Sigmoid colon (tissue), 7 donors: ENCODE results near the gene CCDC92B. TPM values are rescaled to one million over a fixed set of nuclear protein-coding genes. Genes with fewer than 3 reads are reported as not detected.
"Not testable (repeated sequence)": the region's sequence is repeated elsewhere in the genome, so short reads cannot be mapped to it uniquely, and the experiment has no call there.

Experiments
- DNase-seq: peaks from one replicate; pipeline ENCODE4 v3.0.0-alpha.2; 2019
- H3K27ac ChIP-seq, 4 donors: fragments of 200-600 bp; sonication (generic); one replicate each; pipeline ENCODE4 v1.5.1; 2016 to 2019; ENCODE audit warnings: mild to moderate bottlenecking in 1 of 4
- H3K27me3 ChIP-seq, 3 donors: fragments of 200-600 bp; sonication (generic); one replicate each; pipeline ENCODE4 v1.5.1; 2019; ENCODE audit warnings: mild to moderate bottlenecking in 1 of 3
- H3K36me3 ChIP-seq, 4 donors: fragments of 200-600 bp; sonication (generic); one replicate each; pipeline ENCODE4 v1.5.1; 2016 to 2019
- H3K4me1 ChIP-seq, 4 donors: fragments of 200-600 bp; sonication (generic); one replicate each; pipeline ENCODE4 v1.5.1; 2017 to 2019
- H3K4me3 ChIP-seq, 4 donors: fragments of 200-600 bp; sonication (generic); one replicate each; pipeline ENCODE4 v1.5.1; 2017 to 2019; ENCODE audit warnings: mild to moderate bottlenecking in 2 of 4, moderate library complexity in 1 of 4
- H3K9me3 ChIP-seq, 4 donors: fragments of 200-600 bp in 3 of 4; sonication (generic) in 3 of 4; one replicate each; pipeline versions ENCODE4 v1.5.1 to v1.6.1; 2013 to 2019
- CTCF ChIP-seq, 4 experiments: fragments of 450-650 bp in 3 of 4; fragments of 200-600 bp in 1 of 4; IDR thresholded peaks; one replicate each; pipeline ENCODE4 v1.5.1; 2016 to 2019; ENCODE audit warnings: antibody characterized with exemption in 4 of 4, mild to moderate bottlenecking in 3 of 4, moderate library complexity in 2 of 4
- EP300 ChIP-seq, 4 donors: sonication (generic); formaldehyde crosslinking; IDR thresholded peaks; one replicate each; pipeline ENCODE4 v1.6.1; 2017; ENCODE audit warnings: antibody characterized with exemption in 4 of 4
- POLR2A ChIP-seq, 2 donors: fragments of 450-650 bp; IDR thresholded peaks; one replicate each; pipeline ENCODE4 v1.6.1; 2016; ENCODE audit warnings: antibody characterized with exemption in 2 of 2, mild to moderate bottlenecking in 2 of 2, moderate library complexity in 2 of 2
- POLR2AphosphoS5 ChIP-seq, 4 donors: sonication (generic); formaldehyde crosslinking; IDR thresholded peaks; one replicate each; pipeline ENCODE4 v1.6.1; 2017; ENCODE audit warnings: antibody characterized with exemption in 4 of 4
- WGBS, 2 donors: extraction: QIAGEN DNeasy Blood & Tissue Kit; methylation state at CpG; one replicate each; pipeline ENCODE4 v1.1.7; 2013; 5-methylcytosine and 5-hydroxymethylcytosine counted together
- intact Hi-C: fragments of 100-400 bp; cut with DNase I; formaldehyde crosslinking; loops from one replicate; pipeline ENCODE4 v1.15.1; 2023
- polyA plus RNA-seq, 3 donors: library from polyadenylated mRNA; stranded (reverse); fragments of 200-250 nt; gene quantifications; one replicate each; pipeline ENCODE4 v1.2.3, GENCODE V29; 2013
- total RNA-seq, 4 donors: library from RNA; depleted of rRNA; stranded (reverse); fragments of >200 nt; gene quantifications; one replicate each; pipeline ENCODE4 v1.1.0, GENCODE V29; 2016
- donor health status: healthy with polysubstance abuse.
- donor health status: Bipolar disorder and iron deficiency.
- donor health status: healthy.

CCDC92B gene
- total and polyA plus RNA-seq, 7 donors, result under 0.01 to 0.77 (median 0.18) TPM; not detected in 3

- DNase-seq, result no peak
- no peak overlapping the region for H3K27ac ChIP-seq
- H3K9me3 ChIP-seq, result peaks cover 0 to 3% (median 0%) of the 10 kb centered on the region in 4 donors
- TF ChIP-seq CTCF (IDR thresholded peaks at IDR 0.05) (no peak), POLR2AphosphoS5 (IDR thresholded peaks at IDR 0.05) (no peak)
- H3K27me3 ChIP-seq, result peaks cover 0 to 8% (median 0%) of the 10 kb centered on the region in 3 donors
- no peaks in the 10 kb centered on the region for H3K4me1 ChIP-seq
- no peaks in the 10 kb centered on the region for H3K36me3 ChIP-seq
- intact Hi-C loops, result no loop called here
- no peak overlapping the region for H3K4me3 ChIP-seq
- WGBS, 2 donors, result 85 to 96% methylated on average over 4 of the region's 4 CpGs
Measured at GRCh38 chr17:2783310-2784030, 34.0 kb upstream of the CCDC92B start.

DNA sequence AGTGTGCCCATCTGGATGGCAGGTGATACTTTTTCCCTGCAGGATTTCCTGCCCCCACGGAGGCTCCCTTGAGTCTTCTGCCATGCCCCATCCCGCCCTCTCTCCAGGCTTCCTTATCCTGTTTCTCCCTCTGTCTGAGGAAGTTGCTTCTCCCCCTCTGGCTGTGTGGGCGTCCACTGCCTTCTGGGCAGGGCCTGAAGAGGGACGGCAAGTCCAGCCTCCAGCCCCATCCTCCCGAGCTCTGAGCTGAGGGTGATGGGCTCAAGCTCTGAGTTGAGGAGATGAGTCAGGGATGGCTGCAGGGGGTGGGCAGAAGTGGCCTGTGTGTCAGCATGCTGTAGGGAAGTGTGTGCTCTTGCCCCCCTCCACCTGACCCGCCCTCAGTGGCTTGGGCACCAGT, 32.6 kb upstream of the CCDC92B start:
- no peak for DNase-seq
- peaks cover 0 to 3% (median 0%) of the 10 kb centered on the region in 4 donors for H3K9me3 ChIP-seq
- no peaks in the 10 kb centered on the region for H3K36me3 ChIP-seq
- no peak for TF ChIP-seq EP300 (IDR thresholded peaks at IDR 0.05)
- H3K4me1 ChIP-seq, result peaks cover 0 to 3% (median 2%) of the 10 kb centered on the region in 4 donors
- WGBS, 2 donors, result 62 to 74% methylated on average over 6 of the region's 6 CpGs
- peaks cover 5 to 22% (median 9%) of the 10 kb centered on the region in 3 donors for H3K27me3 ChIP-seq
- H3K27ac ChIP-seq, result no peak overlapping the region
- intact Hi-C loops, result no loop called here
- H3K4me3 ChIP-seq, result no peak overlapping the region

DNA sequence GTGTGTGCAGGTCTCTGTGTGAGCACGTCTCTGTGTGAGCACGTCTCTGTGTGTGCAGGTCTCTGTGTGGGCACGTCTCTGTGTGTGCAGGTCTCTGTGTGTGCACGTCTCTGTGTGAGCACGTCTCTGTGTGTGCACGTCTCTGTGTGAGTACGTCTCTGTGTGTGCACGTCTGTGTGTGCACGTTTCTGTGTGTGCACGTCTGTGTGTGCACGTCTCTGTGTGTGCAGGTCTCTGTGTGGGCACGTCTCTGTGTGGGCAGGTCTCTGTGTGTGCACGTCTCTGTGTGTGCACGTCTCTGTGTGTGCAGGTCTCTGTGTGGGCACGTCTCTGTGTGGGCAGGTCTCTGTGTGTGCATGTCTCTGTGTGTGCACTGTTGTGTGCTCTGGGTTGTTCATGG, 32.1 kb upstream of the CCDC92B start:
- H3K4me3 ChIP-seq, H3K9me3 ChIP-seq, H3K4me1 ChIP-seq, intact Hi-C loops, H3K27ac ChIP-seq, H3K36me3 ChIP-seq, DNase-seq: not testable (repeated sequence)
- peaks cover 9 to 26% (median 13%) of the 10 kb centered on the region in 3 donors for H3K27me3 ChIP-seq
- 92 to 94% methylated on average over 15 of the region's 15 CpGs for WGBS, 2 donors

DNA sequence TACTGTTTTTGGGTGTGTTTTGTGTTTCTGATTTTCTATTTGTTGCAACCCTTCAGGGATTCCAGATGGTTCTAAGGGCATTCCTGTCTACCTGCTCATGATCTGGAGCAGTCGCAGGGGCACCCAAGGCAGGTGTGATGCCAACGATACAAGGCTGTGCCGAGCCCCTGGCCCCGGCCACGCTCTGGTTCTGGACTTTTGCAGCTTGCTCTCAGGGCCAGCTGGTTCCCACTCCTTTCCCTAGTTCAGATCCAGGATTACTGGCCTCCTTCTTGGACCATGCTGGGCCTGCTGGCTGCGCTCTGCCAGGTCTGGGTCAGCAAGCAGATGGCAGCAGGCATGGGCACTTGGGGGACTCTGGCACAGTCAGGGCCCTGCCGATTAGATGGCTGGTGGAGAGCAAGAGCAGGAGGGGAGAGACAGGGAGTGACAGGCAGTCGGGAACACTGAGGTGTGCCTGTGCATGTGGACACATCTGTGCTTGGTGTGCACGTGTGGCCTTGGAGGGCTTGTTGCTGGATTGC, 31.5 kb upstream of the CCDC92B start:
- no peak for TF ChIP-seq POLR2A (IDR thresholded peaks at IDR 0.05)
- no peak for TF ChIP-seq CTCF (IDR thresholded peaks at IDR 0.05)
- no peak for TF ChIP-seq POLR2AphosphoS5 (IDR thresholded peaks at IDR 0.05)
- TF ChIP-seq EP300 (IDR thresholded peaks at IDR 0.05), result no peak
- Histone ChIP-seq H3K27me3 (peaks cover 9 to 32% (median 18%) of the 10 kb centered on the region in 3 donors), H3K9me3 (peaks cover 0 to 3% (median 0%) of the 10 kb centered on the region in 4 donors), H3K27ac (no peak overlapping the region), H3K4me3 (no peak overlapping the region), H3K4me1 (peaks cover 0 to 12% (median 11%) of the 10 kb centered on the region in 4 donors), H3K36me3 (no peaks in the 10 kb centered on the region)
- no peak for DNase-seq
- 88 to 92% methylated on average over 9 of the region's 9 CpGs for WGBS, 2 donors
- intact Hi-C loops, result no loop called here

GRCh38 chr17:2780256-2780655, 30.8 kb upstream of the CCDC92B start:
- H3K27ac ChIP-seq, result no peak overlapping the region
- peaks cover 0 to 12% (median 11%) of the 10 kb centered on the region in 4 donors for H3K4me1 ChIP-seq
- no peak for DNase-seq
- no peaks in the 10 kb centered on the region for H3K36me3 ChIP-seq
- no peak for TF ChIP-seq POLR2AphosphoS5 (IDR thresholded peaks at IDR 0.05)
- no peak for TF ChIP-seq CTCF (IDR thresholded peaks at IDR 0.05)
- no peak for TF ChIP-seq POLR2A (IDR thresholded peaks at IDR 0.05)
- TF ChIP-seq EP300 (IDR thresholded peaks at IDR 0.05), result no peak
- 27 to 77% methylated on average over 12 of the region's 12 CpGs for WGBS, 2 donors
- intact Hi-C loops, result no loop called here
- peaks cover 9 to 40% (median 26%) of the 10 kb centered on the region in 3 donors for H3K27me3 ChIP-seq
- H3K9me3 ChIP-seq, result peaks cover 0 to 3% (median 0%) of the 10 kb centered on the region in 4 donors
- H3K4me3 ChIP-seq, result no peak overlapping the region
